SK-N-MC (cell line): ENCODE data around the gene CTSV.
A peak's percentile ranks its signal among the peaks of the same experiment; 100 is the strongest.
"Not testable (repeated sequence)": the region's sequence is repeated elsewhere in the genome, so short reads cannot be mapped to it uniquely, and the experiment has no call there.

Experiments used
- DNase-seq: peaks from one replicate; pipeline ENCODE4 v3.0.0-alpha.2; 2011; ENCODE audit warnings: low read depth, low spot score
- H3K27ac ChIP-seq: fragments of 200-600 bp; sonication (generic); 2 replicates; pipeline ENCODE4 v1.5.1; 2016; ENCODE audit warnings: mixed run types
- H3K36me3 ChIP-seq: fragments of 200-600 bp; sonication (generic); 2 replicates; pipeline ENCODE4 v1.6.1; 2017; ENCODE audit warnings: antibody characterized with exemption, low read length, mixed read lengths; ENCODE audit not compliant: insufficient read depth
- H3K4me3 ChIP-seq: fragments of 200-600 bp; sonication (generic); 2 replicates; pipeline ENCODE4 v1.5.1; 2016
- H3K9ac ChIP-seq: fragments of 200-600 bp; sonication (generic); 2 replicates; pipeline ENCODE4 v1.8.0; 2017; ENCODE audit warnings: mixed run types, mixed read lengths; ENCODE audit not compliant: insufficient read length
- H3K9me3 ChIP-seq: fragments of 200-600 bp; sonication (generic); 2 replicates; pipeline ENCODE4 v1.6.1; 2017; ENCODE audit warnings: low read depth, mild to moderate bottlenecking, antibody characterized with exemption, low read length, moderate library complexity, mixed read lengths
- EZH2 ChIP-seq: fragments of 200-600 bp; sonication (generic); IDR thresholded peaks from one replicate; pipeline ENCODE4 v1.6.1; 2017; ENCODE audit warnings: antibody characterized with exemption
- FOXP2 ChIP-seq: optimal IDR thresholded peaks from 2 replicates; pipeline ENCODE3; 2011; ENCODE audit warnings: mild to moderate bottlenecking, moderate library complexity; ENCODE audit not compliant: insufficient read depth; ENCODE audit errors: extremely low read length, control extremely low read depth
- POLR2AphosphoS5 ChIP-seq: IDR thresholded peaks from 2 replicates; pipeline ENCODE4 v1.6.1; 2012; ENCODE audit warnings: mild to moderate bottlenecking, low read depth, low read length, borderline replicate concordance

Gene CTSV

DNA sequence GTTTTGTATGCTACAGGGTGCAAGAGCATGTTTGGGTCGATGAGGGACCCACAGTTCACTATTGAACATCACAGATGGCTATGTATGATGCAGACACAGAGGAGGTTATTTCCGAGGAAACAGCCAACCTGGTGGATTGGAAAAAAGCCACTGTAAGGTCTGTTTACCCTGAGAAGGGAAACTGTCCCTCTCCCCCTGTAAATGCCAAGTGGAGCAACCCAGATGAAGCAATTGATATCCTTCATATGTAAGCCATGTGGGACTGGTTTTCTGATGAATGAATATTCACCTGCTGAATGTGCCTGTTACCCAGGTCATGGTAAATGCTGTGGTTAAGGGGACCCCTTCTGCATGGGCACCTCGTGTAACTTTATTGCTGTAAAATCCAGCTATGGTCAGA, 14.8 kb upstream of the CTSV start:
- H3K9ac ChIP-seq, result no peak overlapping the region
- TF ChIP-seq POLR2AphosphoS5, result no peak
- no peak for TF ChIP-seq FOXP2
- TF ChIP-seq EZH2, result no peak
- no peak overlapping the region for H3K4me3 ChIP-seq
- no peaks in the 10 kb centered on the region for H3K36me3 ChIP-seq
- DNase-seq, result no peak
- H3K9me3 ChIP-seq, result no peaks in the 10 kb centered on the region
- H3K27ac ChIP-seq, result no peak overlapping the region

DNA sequence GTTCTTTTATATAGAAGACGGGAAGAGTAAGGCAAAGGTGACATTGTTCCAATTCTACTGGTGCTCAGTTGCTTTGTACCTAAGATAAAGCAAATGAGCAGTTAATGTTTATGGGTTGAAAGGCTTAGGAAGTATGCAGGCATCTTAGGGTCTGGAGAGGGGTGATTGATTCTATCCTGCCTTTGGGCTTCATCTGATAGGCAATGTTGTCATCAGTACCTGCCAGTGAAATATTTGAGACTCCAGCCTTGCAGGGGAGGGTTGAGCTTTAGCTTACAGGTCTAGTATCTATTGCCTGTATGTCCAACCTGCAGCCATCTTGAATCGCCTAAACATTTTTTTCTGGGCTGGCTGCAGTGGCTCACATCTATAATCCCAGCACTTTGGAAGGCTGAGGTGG, 13.8 kb upstream of the CTSV start:
- no peaks in the 10 kb centered on the region for H3K9me3 ChIP-seq

DNA sequence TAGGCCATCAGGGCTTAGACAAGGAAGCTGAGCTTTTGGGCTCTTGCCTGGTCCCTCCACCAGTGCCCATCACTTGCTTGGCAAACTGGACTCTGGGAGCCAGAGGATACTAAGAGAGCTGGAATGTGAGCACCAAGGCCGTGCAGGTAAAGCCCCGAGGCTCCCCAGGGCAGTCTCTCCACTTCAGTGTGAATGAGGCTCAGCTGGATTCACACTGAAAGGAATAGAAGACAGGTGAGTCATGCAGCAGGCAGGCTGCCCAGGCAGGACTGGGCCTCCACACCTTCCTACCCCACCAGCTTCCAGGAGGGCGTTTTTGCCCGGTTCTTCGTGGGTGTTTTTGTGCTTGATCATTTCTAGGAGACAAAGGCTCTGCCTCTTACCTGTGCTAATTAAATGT, 7.3 kb upstream of the CTSV start:
- H3K9me3 ChIP-seq, result no peaks in the 10 kb centered on the region
- TF ChIP-seq EZH2 (no peak), POLR2AphosphoS5 (no peak), FOXP2 (no peak)
- H3K36me3 ChIP-seq, result no peaks in the 10 kb centered on the region
- no peak overlapping the region for H3K9ac ChIP-seq
- no peak for DNase-seq
- no peak overlapping the region for H3K27ac ChIP-seq
- H3K4me3 ChIP-seq, result no peak overlapping the region

More for the DNA sequence above, 13.8 kb upstream of the CTSV start:
- H3K9ac ChIP-seq, result no peak overlapping the region
- no peak overlapping the region; the same call in 1 of the 2 replicates for H3K4me3 ChIP-seq
- no peaks in the 10 kb centered on the region for H3K36me3 ChIP-seq
- TF ChIP-seq EZH2, result no peak
- TF ChIP-seq POLR2AphosphoS5, result no peak
- no peak for TF ChIP-seq FOXP2
- DNase-seq, result no peak
- no peak overlapping the region for H3K27ac ChIP-seq

DNA sequence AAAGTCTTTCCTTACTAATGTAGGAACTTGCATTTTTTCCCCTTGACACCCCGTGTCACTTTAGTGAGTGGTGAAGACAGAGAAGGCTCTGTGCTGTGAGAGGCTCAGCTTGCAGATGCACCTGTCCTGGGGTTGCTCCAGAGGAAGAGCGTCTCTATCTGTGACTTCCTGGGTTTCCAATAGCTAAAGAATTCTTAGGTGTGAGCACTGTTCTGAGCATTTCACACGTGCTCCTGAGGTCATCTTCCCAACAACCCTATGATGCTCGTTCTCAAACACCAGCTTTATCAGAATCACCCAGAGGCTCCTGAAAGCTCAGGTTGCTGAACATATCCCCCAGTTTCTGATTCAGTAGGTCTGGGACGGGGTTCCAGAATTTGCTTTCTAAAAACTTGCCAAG, 6.4 kb upstream of the CTSV start:
- H3K4me3 ChIP-seq, result no peak overlapping the region
- no peaks in the 10 kb centered on the region for H3K9me3 ChIP-seq
- no peak for TF ChIP-seq EZH2
- no peak for TF ChIP-seq POLR2AphosphoS5
- TF ChIP-seq FOXP2, result no peak
- H3K27ac ChIP-seq, result no peak overlapping the region
- H3K9ac ChIP-seq, result no peak overlapping the region
- no peak for DNase-seq
- no peaks in the 10 kb centered on the region for H3K36me3 ChIP-seq

DNA sequence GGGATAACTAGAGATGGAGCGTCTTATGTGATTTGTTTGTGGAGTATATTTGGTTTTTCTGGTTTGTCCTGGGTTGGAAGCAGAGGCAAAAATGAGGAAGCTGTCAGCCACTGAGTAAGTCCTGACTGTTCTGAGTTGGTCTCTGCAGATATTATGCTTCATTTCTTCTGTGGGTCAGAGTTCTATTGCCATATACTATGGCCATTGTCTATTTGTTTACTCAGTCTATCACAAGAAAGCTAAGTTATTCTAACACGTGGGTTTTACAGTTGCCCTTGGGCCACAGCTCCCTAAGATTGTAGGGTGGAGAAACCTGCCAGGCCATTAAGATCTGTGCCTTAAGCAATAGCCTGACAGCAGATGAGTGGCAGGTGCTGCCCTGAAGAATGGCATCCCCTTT, 3.0 kb upstream of the CTSV start:
- H3K27ac ChIP-seq, result no peak overlapping the region
- TF ChIP-seq POLR2AphosphoS5, result no peak
- TF ChIP-seq FOXP2, result no peak
- H3K4me3 ChIP-seq, result no peak overlapping the region
- no peak for DNase-seq
- no peaks in the 10 kb centered on the region for H3K9me3 ChIP-seq
- H3K36me3 ChIP-seq, result no peaks in the 10 kb centered on the region; the same call in 1 of the 2 replicates
- no peak overlapping the region for H3K9ac ChIP-seq

DNA sequence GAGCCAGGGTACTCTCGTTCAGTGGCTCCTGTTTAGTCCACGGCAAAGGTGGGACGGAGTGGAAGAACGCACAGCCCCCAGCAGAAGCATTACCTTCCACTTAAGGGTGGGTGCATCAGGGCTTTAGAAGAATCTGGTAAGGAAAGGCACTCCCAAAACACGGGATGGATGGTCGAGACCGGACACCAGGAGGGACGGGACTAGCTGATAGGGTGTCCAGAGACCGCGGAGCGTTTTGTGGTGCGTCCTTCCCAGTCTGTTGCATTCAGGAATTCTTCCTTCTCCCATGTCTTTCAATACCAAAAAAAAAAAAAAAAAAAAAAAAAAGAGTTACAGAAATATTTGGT, 545 bp upstream of the CTSV start:
- H3K4me3 ChIP-seq, result peak overlapping the region; percentile 82
- no peak overlapping the region for H3K27ac ChIP-seq
- peak overlapping the region; percentile 70 for H3K9ac ChIP-seq
- H3K36me3 ChIP-seq, result no peaks in the 10 kb centered on the region; the same call in 1 of the 2 replicates
- TF ChIP-seq FOXP2 (no peak), EZH2 (no peak), POLR2AphosphoS5 (no peak)
- no peak for DNase-seq
- H3K9me3 ChIP-seq, result no peaks in the 10 kb centered on the region

DNA sequence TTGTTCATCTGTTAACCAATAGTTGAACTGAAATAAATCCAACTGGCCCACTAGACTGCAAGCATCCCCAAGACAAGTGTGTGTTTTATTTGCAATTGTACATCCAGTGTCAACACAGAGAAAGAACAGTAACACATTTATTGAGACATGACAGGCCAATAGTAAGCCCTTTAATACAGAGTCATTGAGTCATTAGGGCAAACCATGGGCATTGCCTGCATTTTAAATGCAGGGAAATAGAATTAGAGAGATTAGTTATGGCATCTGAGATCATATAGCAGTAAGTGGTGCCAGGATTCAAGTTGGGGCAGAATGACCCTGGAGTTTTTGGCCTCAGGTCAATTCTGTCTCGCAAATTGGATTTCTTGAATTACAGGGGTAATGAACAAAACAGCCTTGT, 15.4 kb downstream of the CTSV start:
- H3K4me3 ChIP-seq, H3K36me3 ChIP-seq, H3K9ac ChIP-seq, DNase-seq, H3K9me3 ChIP-seq, H3K27ac ChIP-seq: not testable (repeated sequence)

DNA sequence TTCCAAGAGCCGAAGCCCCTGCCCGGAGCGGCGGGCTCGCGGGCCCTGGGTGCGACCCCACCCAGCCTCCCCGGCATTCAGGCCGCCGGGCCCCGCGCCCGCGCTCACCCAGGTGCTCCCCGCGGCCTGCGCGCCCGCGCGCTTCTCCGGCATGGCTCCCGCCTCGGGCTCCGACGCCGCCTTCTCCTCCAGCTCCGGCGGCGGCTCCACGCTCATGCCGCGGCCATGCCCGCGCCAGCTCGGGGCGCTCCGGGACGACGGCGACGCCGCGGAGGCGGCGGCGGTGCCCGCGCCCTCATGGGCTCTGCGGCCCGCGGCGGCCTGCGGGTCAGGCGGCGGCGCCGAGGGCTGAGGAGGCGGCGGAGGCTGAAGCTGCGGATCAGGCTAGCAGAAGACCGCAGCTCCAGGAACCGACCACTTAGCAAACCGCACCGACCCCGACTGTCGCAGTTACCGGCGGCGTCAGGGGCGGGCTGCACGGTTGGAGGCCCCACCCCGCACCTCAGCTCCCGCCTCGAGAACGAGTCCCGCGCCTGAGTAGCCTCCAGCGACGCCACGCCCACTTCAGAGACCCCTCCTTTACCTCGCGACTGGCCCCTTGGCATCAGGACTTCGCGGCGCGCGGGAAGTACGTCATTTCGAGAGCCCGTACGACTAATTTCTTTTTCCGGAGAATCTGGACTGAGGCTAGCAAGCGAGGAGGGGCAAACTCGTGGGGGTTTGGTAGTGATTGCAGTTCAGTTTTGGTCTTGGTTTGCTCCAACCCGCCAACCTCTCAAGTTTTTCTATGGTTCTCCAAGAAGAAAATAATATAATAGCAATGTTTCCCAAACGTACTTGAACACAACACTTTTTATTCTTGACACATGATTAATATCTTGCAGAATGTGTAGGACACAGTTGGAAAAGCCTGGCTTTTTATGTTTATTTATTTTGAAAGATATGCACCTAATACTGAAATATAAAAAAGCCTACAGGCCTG, 25.5 kb downstream of the CTSV start:
- peak; percentile 47 for DNase-seq

DNA sequence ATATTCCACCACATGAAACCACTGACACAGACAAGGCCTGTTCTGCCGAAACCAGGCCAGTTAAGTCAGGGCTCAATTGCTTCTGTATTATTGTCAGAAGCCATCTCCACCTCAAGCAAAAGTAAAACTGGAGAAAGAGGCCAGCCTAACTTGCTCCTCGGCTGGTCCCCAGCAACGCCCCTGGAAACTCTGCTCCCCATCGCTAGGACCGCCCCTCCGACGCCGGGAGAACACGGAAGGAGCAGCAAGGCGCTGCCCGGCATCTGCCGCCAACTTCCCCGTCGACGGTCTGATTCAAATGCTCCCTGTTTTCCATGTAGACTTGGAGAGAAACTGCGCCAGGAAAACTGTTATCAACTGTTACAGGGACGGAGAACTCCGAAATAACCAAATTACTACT, 26.3 kb downstream of the CTSV start:
- DNase-seq, H3K27ac ChIP-seq, H3K9me3 ChIP-seq, H3K36me3 ChIP-seq: not testable (repeated sequence)
- Histone ChIP-seq H3K4me3 (peak overlapping the region; percentile 77), H3K9ac (peak overlapping the region; percentile 23)

More for the DNA sequence above, 25.5 kb downstream of the CTSV start:
- H3K27ac ChIP-seq, result peak overlapping the region; percentile 84
- peak overlapping the region; percentile 75 for H3K9ac ChIP-seq
- not testable (repeated sequence) for H3K9me3 ChIP-seq, H3K36me3 ChIP-seq
- peak overlapping the region; percentile 77 for H3K4me3 ChIP-seq
- peak; percentile 61; the same call in 1 of the 2 replicates for TF ChIP-seq POLR2AphosphoS5

DNA sequence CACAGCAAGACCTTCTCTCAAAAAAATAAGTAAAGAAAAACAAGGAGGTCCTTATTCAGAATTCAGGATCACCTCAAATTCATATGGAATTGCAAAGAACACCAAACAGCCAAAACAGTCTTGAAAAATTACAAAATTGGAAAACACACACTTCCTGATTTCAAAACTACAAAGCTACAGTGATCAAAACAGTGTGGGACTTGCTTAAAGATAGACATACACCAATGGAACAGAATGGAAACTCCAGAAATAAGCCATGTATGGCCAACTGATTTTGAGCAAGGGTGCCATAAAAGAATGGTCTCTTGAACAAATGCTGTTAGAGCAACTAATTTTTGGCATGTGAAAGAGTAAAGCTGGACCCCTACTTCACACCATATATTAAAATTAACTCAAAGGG, 36.7 kb downstream of the CTSV start:
- H3K27ac ChIP-seq, H3K9ac ChIP-seq, H3K36me3 ChIP-seq, H3K9me3 ChIP-seq, DNase-seq, H3K4me3 ChIP-seq: not testable (repeated sequence)

DNA sequence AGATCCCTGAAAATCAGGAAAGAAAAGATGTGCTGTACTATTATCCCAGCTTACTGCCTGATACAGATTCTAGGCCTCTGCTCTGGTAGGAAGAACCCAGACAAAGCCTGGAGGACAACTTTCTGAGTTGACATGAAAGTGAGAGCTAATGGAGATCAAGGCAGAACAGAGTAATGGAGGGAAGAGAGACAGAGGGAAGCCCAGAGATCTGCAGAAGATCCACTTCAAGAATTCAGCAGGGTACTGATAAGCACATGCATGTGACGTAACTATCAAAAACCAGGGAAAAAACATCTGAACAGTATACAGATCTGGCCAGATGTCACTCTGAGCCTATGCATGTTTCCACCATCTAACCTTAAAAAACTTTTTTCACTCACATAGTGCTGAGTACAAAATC, 37.6 kb downstream of the CTSV start:
- not testable (repeated sequence) for H3K9me3 ChIP-seq, H3K27ac ChIP-seq, H3K36me3 ChIP-seq, H3K9ac ChIP-seq, DNase-seq, H3K4me3 ChIP-seq

DNA sequence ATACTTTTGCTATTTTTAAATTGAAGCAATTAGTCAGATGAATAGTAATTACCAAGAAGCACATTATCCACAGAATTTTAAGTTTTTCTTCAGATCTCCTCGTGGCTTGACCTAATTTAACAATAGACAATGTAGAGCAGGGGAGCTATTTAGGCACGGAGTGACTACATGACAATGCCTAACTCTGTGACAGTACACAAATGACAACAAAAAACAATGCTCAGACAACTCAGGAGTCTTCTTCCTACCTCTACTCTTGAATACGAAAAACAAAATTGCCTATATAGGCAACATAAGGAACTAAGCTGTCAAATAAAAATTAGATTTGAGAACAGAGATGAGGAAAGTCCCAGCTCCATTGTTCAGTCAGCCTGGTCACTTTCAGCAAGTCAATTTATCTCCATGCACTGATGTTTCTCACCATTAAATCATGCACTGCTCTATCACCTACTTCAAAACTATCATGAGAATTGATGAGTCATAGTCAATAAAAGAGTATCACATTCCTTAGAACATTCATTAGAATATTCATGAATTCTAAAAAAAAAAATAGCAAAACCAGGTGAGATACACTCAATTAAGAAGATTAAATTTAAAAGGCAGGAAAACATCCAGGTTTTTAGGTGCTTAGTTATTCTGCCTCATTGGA, 38.7 kb downstream of the CTSV start:
- H3K9ac ChIP-seq, H3K9me3 ChIP-seq, DNase-seq, H3K27ac ChIP-seq, H3K36me3 ChIP-seq, H3K4me3 ChIP-seq: not testable (repeated sequence)

DNA sequence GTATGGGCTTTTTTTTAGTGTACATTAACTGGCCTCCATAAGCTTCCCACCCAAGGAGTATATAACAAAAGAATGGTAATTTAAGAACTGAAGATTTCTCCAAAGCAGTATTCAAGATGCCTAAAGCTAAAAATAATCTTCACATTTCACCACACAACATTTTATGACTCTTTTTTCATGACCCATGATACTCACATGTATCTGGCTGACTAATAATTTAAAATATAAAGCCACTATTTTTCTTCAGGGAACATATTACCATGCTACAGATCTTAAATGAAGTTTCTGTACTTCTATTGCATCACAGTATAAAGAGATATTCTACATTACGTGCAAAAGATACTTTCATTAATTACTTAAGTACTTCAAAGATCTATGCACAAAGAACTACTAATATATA, 39.2 kb downstream of the CTSV start:
- not testable (repeated sequence) for H3K27ac ChIP-seq, H3K4me3 ChIP-seq, H3K9ac ChIP-seq, H3K9me3 ChIP-seq, H3K36me3 ChIP-seq, DNase-seq
